Skeletal muscle tissue (tissue), 4 donors: ENCODE measurements around the gene CAND1. TPM values are rescaled to one million over a fixed set of nuclear protein-coding genes. Genes with fewer than 3 reads are reported as not detected.

Experiments used
- H3K27ac ChIP-seq: one replicate; pipeline ENCODE4 v1.7.0; 2013; ENCODE audit warnings: mild to moderate bottlenecking, low read depth, low read length, inconsistent platforms
- H3K27me3 ChIP-seq, 3 donors: one replicate each; pipeline ENCODE4 v1.7.0; 2013; ENCODE audit warnings: low read length in 3 of 3; ENCODE audit not compliant: control insufficient read depth in 3 of 3, insufficient read depth in 3 of 3
- H3K36me3 ChIP-seq, 3 donors: one replicate each; pipeline ENCODE4 v1.7.0; 2013; ENCODE audit warnings: low read length in 3 of 3; ENCODE audit not compliant: control insufficient read depth in 3 of 3, insufficient read depth in 3 of 3
- H3K4me1 ChIP-seq, 3 donors: one replicate each; pipeline ENCODE4 v1.7.0; 2013; ENCODE audit warnings: low read length in 3 of 3, mild to moderate bottlenecking in 3 of 3; ENCODE audit not compliant: control insufficient read depth in 3 of 3, insufficient read depth in 3 of 3
- H3K4me3 ChIP-seq, 3 donors: one replicate each; pipeline ENCODE4 v1.7.0; 2013; ENCODE audit warnings: low read length in 3 of 3
- H3K9ac ChIP-seq, 3 donors: one replicate each; pipeline ENCODE4 v1.7.0; 2013; ENCODE audit warnings: low read length in 3 of 3, mild to moderate bottlenecking in 3 of 3, moderate library complexity in 2 of 3, low read depth in 1 of 3
- H3K9me3 ChIP-seq, 3 donors: one replicate each; pipeline ENCODE4 v1.7.0; 2013; ENCODE audit warnings: low read length in 3 of 3; ENCODE audit not compliant: control insufficient read depth in 3 of 3
- total RNA-seq: library from RNA; depleted of rRNA; stranded (reverse); fragments of >200 nt; gene quantifications from one replicate; pipeline ENCODE4 v1.2.3, GENCODE V29; 2014
- donor health status: Osteomylitis.

The CAND1 gene
- total RNA-seq, 1 donor from 2014 or later = 90.8 TPM

GRCh38 chr12:67352682-67353081 is 83.5 kb downstream of the CAND1 start:
- no peaks in the 10 kb centered on the region for H3K27me3 ChIP-seq
- peaks cover 5 to 26% (median 14%) of the 10 kb centered on the region in 3 donors for H3K4me1 ChIP-seq
- no peak overlapping the region for H3K9ac ChIP-seq
- H3K9me3 ChIP-seq = no peaks in the 10 kb centered on the region
- H3K36me3 ChIP-seq = peaks cover 0 to 2% (median 0%) of the 10 kb centered on the region in 3 donors
- no peak overlapping the region for H3K4me3 ChIP-seq
- no peak overlapping the region for H3K27ac ChIP-seq

- H3K27ac ChIP-seq = peak overlapping the region; percentile 78
- no peaks in the 10 kb centered on the region for H3K36me3 ChIP-seq
- peak overlapping the region; percentile 8 to 48 (median 47) for H3K4me3 ChIP-seq
- no peaks in the 10 kb centered on the region for H3K27me3 ChIP-seq
- H3K9ac ChIP-seq = peak overlapping the region; percentile 65 to 68 (median 66)
- no peaks in the 10 kb centered on the region for H3K9me3 ChIP-seq
- H3K4me1 ChIP-seq = peaks cover 19 to 38% (median 31%) of the 10 kb centered on the region in 3 donors
Measured at GRCh38 chr12:67354322-67354721, 85.2 kb downstream of the CAND1 start.

- peak overlapping the region; percentile 8 to 48 (median 47) for H3K4me3 ChIP-seq
- peak overlapping the region; percentile 78 for H3K27ac ChIP-seq
- H3K27me3 ChIP-seq = no peaks in the 10 kb centered on the region
- H3K9me3 ChIP-seq = no peaks in the 10 kb centered on the region
- H3K36me3 ChIP-seq = no peaks in the 10 kb centered on the region
- peaks cover 20 to 40% (median 35%) of the 10 kb centered on the region in 3 donors for H3K4me1 ChIP-seq
- peak overlapping the region; percentile 65 to 68 (median 66) for H3K9ac ChIP-seq
Measured at GRCh38 chr12:67354966-67355365, 85.8 kb downstream of the CAND1 start.

GRCh38 chr12:67355428-67356379 is 86.5 kb downstream of the CAND1 start:
- Histone ChIP-seq H3K27me3 (no peaks in the 10 kb centered on the region), H3K4me3 (peak overlapping the region; percentile 22 to 48 (median 47)), H3K36me3 (no peaks in the 10 kb centered on the region), H3K27ac (peak overlapping the region; percentile 78), H3K4me1 (peaks cover 20 to 40% (median 35%) of the 10 kb centered on the region in 3 donors), H3K9me3 (no peaks in the 10 kb centered on the region), H3K9ac (peak overlapping the region; percentile 62 to 68 (median 66))

- H3K9ac ChIP-seq = peak overlapping the region; percentile 14 to 62 (median 62)
Measured at GRCh38 chr12:67356380-67356774, 87.2 kb downstream of the CAND1 start.

GRCh38 chr12:67357376-67358125 is 88.4 kb downstream of the CAND1 start:
- Histone ChIP-seq H3K27ac (peak overlapping the region; percentile 78), H3K4me1 (peaks cover 20 to 40% (median 35%) of the 10 kb centered on the region in 3 donors), H3K9me3 (no peaks in the 10 kb centered on the region), H3K36me3 (no peaks in the 10 kb centered on the region), H3K27me3 (no peaks in the 10 kb centered on the region), H3K9ac (peak overlapping the region; percentile 62 to 71 (median 66)), H3K4me3 (peak overlapping the region; percentile 45 to 55 (median 47))

More at GRCh38 chr12:67356380-67356774, 87.2 kb downstream of the CAND1 start:
- H3K27me3 ChIP-seq = no peaks in the 10 kb centered on the region
- H3K27ac ChIP-seq = peak overlapping the region; percentile 78
- H3K4me3 ChIP-seq = peak overlapping the region in 2 of 3 donors; percentile 47 to 55
- no peaks in the 10 kb centered on the region for H3K9me3 ChIP-seq
- peaks cover 20 to 40% (median 35%) of the 10 kb centered on the region in 3 donors for H3K4me1 ChIP-seq
- H3K36me3 ChIP-seq = no peaks in the 10 kb centered on the region

- Histone ChIP-seq H3K9ac (no peak overlapping the region), H3K36me3 (no peaks in the 10 kb centered on the region), H3K4me3 (peak overlapping the region in 1 of 3 donors; percentile 3), H3K4me1 (peaks cover 20 to 40% (median 35%) of the 10 kb centered on the region in 3 donors), H3K9me3 (no peaks in the 10 kb centered on the region), H3K27ac (peak overlapping the region; percentile 78), H3K27me3 (no peaks in the 10 kb centered on the region)
Measured at GRCh38 chr12:67358781-67359338, 89.7 kb downstream of the CAND1 start.

- H3K9me3 ChIP-seq = no peaks in the 10 kb centered on the region
- H3K4me3 ChIP-seq = no peak overlapping the region
- no peaks in the 10 kb centered on the region for H3K27me3 ChIP-seq
- peaks cover 17 to 22% (median 18%) of the 10 kb centered on the region in 3 donors for H3K4me1 ChIP-seq
- no peak overlapping the region for H3K27ac ChIP-seq
- H3K9ac ChIP-seq = no peak overlapping the region
- H3K36me3 ChIP-seq = no peaks in the 10 kb centered on the region
Measured at GRCh38 chr12:67362526-67362925, 93.4 kb downstream of the CAND1 start.

GRCh38 chr12:67364228-67364627 is 95.1 kb downstream of the CAND1 start:
- no peak overlapping the region for H3K4me3 ChIP-seq
- H3K27ac ChIP-seq = no peak overlapping the region
- no peaks in the 10 kb centered on the region for H3K36me3 ChIP-seq
- H3K9me3 ChIP-seq = no peaks in the 10 kb centered on the region
- peaks cover 2 to 5% (median 5%) of the 10 kb centered on the region in 3 donors for H3K4me1 ChIP-seq
- no peak overlapping the region for H3K9ac ChIP-seq
- no peaks in the 10 kb centered on the region for H3K27me3 ChIP-seq
